GM13976 (cell line): ENCODE results near the gene GCNT1.

ENCODE experiments used
- DNase-seq: peaks from one replicate; pipeline ENCODE4 v3.0.0; 2012; ENCODE audit warnings: low spot score
- CTCF ChIP-seq: IDR thresholded peaks from 2 replicates; pipeline ENCODE4 v1.5.1; 2012; ENCODE audit warnings: borderline replicate concordance, mild to moderate bottlenecking; ENCODE audit not compliant: insufficient read depth; ENCODE audit errors: extremely low read depth, missing control alignments, control extremely low read depth
- in situ Hi-C: fragments of 300-500 bp; cut with MboI; formaldehyde crosslinking; loops from one replicate; pipeline ENCODE4 v1.12.0; 2022; ENCODE audit warnings: low sequenced_read_pairs, mixed read lengths, inconsistent platforms; ENCODE audit not compliant: unreplicated experiment

GCNT1 gene

GRCh38 chr9:76444322-76444929 is 14.6 kb upstream of the GCNT1 start:
- in situ Hi-C loops = loop anchor here (10.0 kb wide), 1 partner anchor 260 kb away; no protein-coding TSS in a partner anchor
- no peak for DNase-seq
- TF ChIP-seq CTCF = no peak

GRCh38 chr9:76445976-76446375 is 13.0 kb upstream of the GCNT1 start:
- TF ChIP-seq CTCF = no peak
- in situ Hi-C loops = loop anchor here (10.0 kb wide), 1 partner anchor 259 kb away; no protein-coding TSS in a partner anchor
- DNase-seq = no peak

- no peak for TF ChIP-seq CTCF
- DNase-seq = no peak
- in situ Hi-C loops = loop anchor here (10.0 kb wide), 1 partner anchor 256 kb away; no protein-coding TSS in a partner anchor
Measured at GRCh38 chr9:76448501-76448900, 10.5 kb upstream of the GCNT1 start.

- in situ Hi-C loops = loop anchor here (5.0 kb wide), 1 partner anchor 206 kb away; no protein-coding TSS in a partner anchor
- DNase-seq = no peak
- TF ChIP-seq CTCF = no peak
Measured at GRCh38 chr9:76451234-76451633, 7.7 kb upstream of the GCNT1 start.

- DNase-seq = no peak
- in situ Hi-C loops = loop anchor here (5.0 kb wide), 1 partner anchor 204 kb away; no protein-coding TSS in a partner anchor
- TF ChIP-seq CTCF = no peak
Measured at GRCh38 chr9:76452839-76453238, 6.1 kb upstream of the GCNT1 start.

- in situ Hi-C loops = loop anchor here (5.0 kb wide), 1 partner anchor 204 kb away; no protein-coding TSS in a partner anchor
- DNase-seq = no peak
Measured at GRCh38 chr9:76453785-76454184, 5.2 kb upstream of the GCNT1 start.

More at GRCh38 chr9:76453785-76454184, 5.2 kb upstream of the GCNT1 start:
- TF ChIP-seq CTCF = no peak
